ENCODE data around the gene LRRC10B. TPM values are rescaled to one million over a fixed set of nuclear protein-coding genes. Genes with fewer than 3 reads are reported as not detected.

Gene LRRC10B
- polyA plus RNA-seq, 2 of the 4 experiments (the other 2 are of a cell fraction): 0.03 to 0.04 TPM

DNA sequence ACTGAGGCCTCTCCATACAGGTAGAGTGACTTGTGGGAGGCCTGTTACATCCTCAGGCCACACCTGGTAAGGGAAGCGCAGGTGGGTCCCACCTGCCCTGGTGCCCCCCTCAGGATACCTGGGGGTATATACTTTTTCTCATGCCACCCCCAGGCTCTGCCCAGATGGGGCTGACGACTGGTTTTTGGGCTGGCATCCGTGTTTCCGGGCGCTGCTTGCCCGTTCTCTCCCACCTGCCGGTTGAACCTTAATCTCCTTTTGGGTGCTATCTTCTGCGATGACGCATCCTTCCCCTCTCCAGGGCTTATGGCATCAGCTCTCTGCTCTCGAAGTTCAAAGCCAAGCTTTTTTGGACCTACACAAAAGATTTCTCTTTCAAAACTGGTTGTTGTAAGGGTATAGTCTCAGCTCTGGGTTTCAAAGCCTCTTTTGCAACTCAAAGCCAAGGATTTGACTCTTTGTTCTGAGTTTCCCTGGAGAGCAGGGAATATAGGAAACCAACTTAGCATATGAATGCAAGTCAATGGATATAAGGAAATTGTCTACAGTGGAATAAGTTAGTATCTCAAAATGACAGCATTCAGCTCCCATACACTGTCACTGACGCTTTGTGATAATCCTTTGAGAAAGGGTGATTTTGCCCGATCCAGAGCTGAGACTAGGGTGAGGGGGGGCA lies 8.6 kb upstream of the LRRC10B start:
- Histone ChIP-seq H3K4me1 (no peaks in the 10 kb centered on the region), H3K9me3 (no peaks in the 10 kb centered on the region), H3K4me2 (no peak overlapping the region), H3K27ac (no peak overlapping the region), H3K4me3 (no peak overlapping the region)
- WGBS (ENCODE audit: missing lambda C conversion rate): 73% methylated on average over 12 of the region's 12 CpGs
- ChIA-PET CTCF (interaction anchor here (1.1 to 10.5 kb wide), 5 partner anchors 9 to 139 kb away, joined by 3 to 109 read pairs (median 9); partner anchors contain the start of gene LRRC10B), POLR2A (no interaction called here)
- ATAC-seq (no peak), DNase-seq (ENCODE audit: low read depth in 1 of 2, low spot score in 1 of 2) (no peak), FAIRE-seq (no peak)
- TF ChIP-seq, protein P1, sequence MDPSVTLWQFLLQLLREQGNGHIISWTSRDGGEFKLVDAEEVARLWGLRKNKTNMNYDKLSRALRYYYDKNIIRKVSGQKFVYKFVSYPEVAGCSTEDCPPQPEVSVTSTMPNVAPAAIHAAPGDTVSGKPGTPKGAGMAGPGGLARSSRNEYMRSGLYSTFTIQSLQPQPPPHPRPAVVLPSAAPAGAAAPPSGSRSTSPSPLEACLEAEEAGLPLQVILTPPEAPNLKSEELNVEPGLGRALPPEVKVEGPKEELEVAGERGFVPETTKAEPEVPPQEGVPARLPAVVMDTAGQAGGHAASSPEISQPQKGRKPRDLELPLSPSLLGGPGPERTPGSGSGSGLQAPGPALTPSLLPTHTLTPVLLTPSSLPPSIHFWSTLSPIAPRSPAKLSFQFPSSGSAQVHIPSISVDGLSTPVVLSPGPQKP (IDR thresholded peaks at IDR 0.05; ENCODE audit: low read depth, low read length): no peak
- TF ChIP-seq FOSB (CRISPR knock-in tag; IDR thresholded peaks at IDR 0.05) (no peak), RCOR1 (IDR thresholded peaks at IDR 0.05; ENCODE audit: low read depth, low read length) (no peak), CBX8 (IDR thresholded peaks at IDR 0.05) (no peak), EHF (CRISPR knock-in tag; IDR thresholded peaks at IDR 0.05) (no peak), ZC3H11A (IDR thresholded peaks at IDR 0.05) (no peak), GATA3 (IDR thresholded peaks at IDR 0.05; ENCODE audit: borderline replicate concordance) (no peak), PHF8 (IDR thresholded peaks at IDR 0.05; ENCODE audit: borderline replicate concordance, low read depth) (no peak), FOXS1 (CRISPR knock-in tag; IDR thresholded peaks at IDR 0.05) (no peak), HEYL (CRISPR knock-in tag; IDR thresholded peaks at IDR 0.05) (no peak), RNF2 (IDR thresholded peaks at IDR 0.05; ENCODE audit: borderline replicate concordance, low read depth) (no peak), ZSCAN20 (CRISPR knock-in tag; IDR thresholded peaks at IDR 0.05) (no peak), HMGXB4 (CRISPR knock-in tag; IDR thresholded peaks at IDR 0.05; ENCODE audit: borderline replicate concordance) (no peak), HOXB13 (CRISPR knock-in tag; IDR thresholded peaks at IDR 0.05; ENCODE audit: low read depth) (no peak), RAD21 (conservative IDR thresholded peaks at IDR 0.05 in 1 of 2, IDR thresholded peaks at IDR 0.05 in 1 of 2) (no peak), CBX2 (IDR thresholded peaks at IDR 0.05; ENCODE audit: borderline replicate concordance, low read depth) (no peak)

DNA sequence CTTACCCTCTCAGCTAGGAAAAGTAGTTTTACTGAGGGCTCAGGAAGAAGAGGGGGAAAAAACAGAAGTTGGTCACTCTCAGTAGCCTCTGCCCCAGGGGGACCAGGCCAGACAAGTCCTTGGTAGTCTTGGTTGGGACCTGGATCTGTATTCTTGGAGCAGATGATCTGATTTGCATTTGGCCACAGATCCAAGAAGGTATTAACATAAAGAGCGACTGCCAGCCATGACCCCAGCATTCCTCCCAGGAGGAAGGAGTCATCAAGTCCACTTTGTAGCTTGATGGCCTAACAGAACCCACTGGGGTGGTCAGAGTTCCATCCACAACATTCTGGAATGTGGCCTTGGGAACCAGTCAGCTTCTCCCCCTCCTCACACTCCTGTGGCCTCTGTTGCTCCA lies 6.0 kb upstream of the LRRC10B start:
- Histone ChIP-seq H3K9me3 (0 out of 3 replicates have a peak, but pooled peaks cover 3% of the 10 kb centered on the region), H3K4me2 (no peak overlapping the region), H3K4me1 (no peaks in the 10 kb centered on the region), H3K4me3 (no peak overlapping the region), H3K27ac (no peak overlapping the region)
- TF ChIP-seq ZNF302 (CRISPR knock-in tag; IDR thresholded peaks at IDR 0.05) (no peak), MAX (IDR thresholded peaks at IDR 0.05) (no peak), CEBPB (IDR thresholded peaks at IDR 0.05) (no peak), NR3C1 (IDR thresholded peaks at IDR 0.05) (no peak), GATA3 (IDR thresholded peaks at IDR 0.05; ENCODE audit: borderline replicate concordance) (no peak), ZC3H11A (IDR thresholded peaks at IDR 0.05) (no peak), HOXB13 (CRISPR knock-in tag; IDR thresholded peaks at IDR 0.05; ENCODE audit: low read depth) (no peak), EP300 (IDR thresholded peaks at IDR 0.05) (no peak), RFX5 (IDR thresholded peaks at IDR 0.05) (no peak), ZFP36 (IDR thresholded peaks at IDR 0.05; ENCODE audit: borderline replicate concordance, partially characterized antibody) (no peak), SREBF2 (IDR thresholded peaks at IDR 0.05) (no peak), HOXA7 (CRISPR knock-in tag; IDR thresholded peaks at IDR 0.05) (no peak), CBX2 (IDR thresholded peaks at IDR 0.05; ENCODE audit: borderline replicate concordance, low read depth) (no peak), MAZ (IDR thresholded peaks at IDR 0.05; ENCODE audit: borderline replicate concordance, low read depth, low read length) (no peak), TP53 (CRISPR knock-in tag; IDR thresholded peaks at IDR 0.05) (no peak), HES2 (IDR thresholded peaks at IDR 0.05) (no peak), ATOH8 (CRISPR knock-in tag; IDR thresholded peaks at IDR 0.05; ENCODE audit: low read depth) (no peak), CBX8 (IDR thresholded peaks at IDR 0.05) (no peak)
- TF ChIP-seq, protein P1 (IDR thresholded peaks at IDR 0.05; ENCODE audit: low read depth, low read length): no peak
- TF ChIP-seq, protein P2, sequence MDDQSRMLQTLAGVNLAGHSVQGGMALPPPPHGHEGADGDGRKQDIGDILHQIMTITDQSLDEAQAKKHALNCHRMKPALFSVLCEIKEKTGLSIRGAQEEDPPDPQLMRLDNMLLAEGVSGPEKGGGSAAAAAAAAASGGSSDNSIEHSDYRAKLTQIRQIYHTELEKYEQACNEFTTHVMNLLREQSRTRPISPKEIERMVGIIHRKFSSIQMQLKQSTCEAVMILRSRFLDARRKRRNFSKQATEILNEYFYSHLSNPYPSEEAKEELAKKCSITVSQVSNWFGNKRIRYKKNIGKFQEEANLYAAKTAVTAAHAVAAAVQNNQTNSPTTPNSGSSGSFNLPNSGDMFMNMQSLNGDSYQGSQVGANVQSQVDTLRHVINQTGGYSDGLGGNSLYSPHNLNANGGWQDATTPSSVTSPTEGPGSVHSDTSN (IDR thresholded peaks at IDR 0.05): no peak
- DNase-seq (ENCODE audit: low read depth in 1 of 2, low spot score in 1 of 2): no peak
- WGBS (ENCODE audit: missing lambda C conversion rate): 78% methylated on average over 1 of the region's 1 CpG
- ATAC-seq: no peak
- no peak for FAIRE-seq
- CTCF ChIA-PET: interaction anchor here (1.0 to 10.5 kb wide), 11 partner anchors 10 to 127 kb away, joined by 3 to 109 read pairs (median 5); no protein-coding TSS in a partner anchor
- POLR2A ChIA-PET: no interaction called here
